NCI-H1105 treated with DMSO at 0.1 percent for 48 hours (cell line): ENCODE data around the gene DUSP16.
"Not testable (repeated sequence)": the region's sequence is repeated elsewhere in the genome, so short reads cannot be mapped to it uniquely, and the experiment has no call there.

Experiments used
- DNase-seq: peaks from one replicate; lab custom pipeline; 2025; lab: John Stamatoyannopoulos, UW

The DUSP16 gene

GRCh38 chr12:12492547-12492946 lies 70.1 kb downstream of the DUSP16 start:
- DNase-seq: no peak

DNA sequence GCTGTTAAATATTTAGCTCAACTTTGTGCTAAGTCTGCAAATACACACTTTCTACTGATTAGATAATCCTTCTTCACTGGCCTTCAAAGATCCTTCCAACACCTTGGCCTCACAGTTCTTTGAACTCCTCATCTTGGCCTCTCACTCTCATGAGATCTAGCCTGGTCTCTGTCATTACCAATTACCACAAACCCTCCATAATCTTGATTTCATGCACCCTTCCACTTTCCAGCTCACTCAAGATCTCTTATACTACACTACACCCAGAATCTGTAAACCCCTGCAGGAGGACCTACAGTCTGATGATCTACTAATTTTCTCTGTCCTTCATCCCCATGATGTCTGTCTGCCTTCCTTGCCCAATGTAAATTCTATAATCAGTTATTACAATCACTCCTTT lies 71.1 kb downstream of the DUSP16 start:
- no peak for DNase-seq

DNA sequence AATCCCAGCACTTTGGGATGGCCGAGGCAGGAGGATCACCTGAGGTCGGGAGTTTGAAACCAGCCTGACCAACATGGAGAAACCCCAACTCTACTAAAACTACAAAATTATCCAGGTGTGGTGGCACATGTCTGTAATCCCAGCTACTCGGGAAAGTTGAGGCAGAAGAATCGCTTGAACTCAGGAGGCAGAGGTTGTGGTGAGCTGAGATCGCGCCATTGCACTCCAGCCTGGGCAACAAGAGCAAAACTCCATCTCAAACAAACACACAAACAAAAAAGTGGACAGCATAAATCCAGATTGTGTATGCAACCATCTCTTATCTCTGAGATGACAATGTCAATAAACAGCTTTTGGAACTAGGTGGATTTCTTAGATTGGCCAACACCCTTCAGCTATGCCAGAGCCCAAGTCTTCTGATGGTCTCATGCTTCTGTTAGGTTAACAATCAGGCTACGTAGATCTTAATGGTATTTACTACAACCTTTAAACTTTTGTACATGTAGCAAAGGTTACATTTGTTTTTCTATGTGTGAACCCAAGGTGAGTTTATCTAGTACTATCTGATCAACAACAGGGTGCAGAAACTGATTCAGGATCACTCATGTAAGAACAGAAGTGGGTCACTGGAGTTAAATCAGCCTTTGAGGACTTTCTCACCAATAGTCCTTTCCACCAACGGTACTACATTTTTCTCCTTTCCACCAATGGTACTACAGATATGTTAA lies 73.7 kb downstream of the DUSP16 start:
- no peak for DNase-seq

- no peak for DNase-seq
Observed at GRCh38 chr12:12488296-12488695, 74.4 kb downstream of the DUSP16 start.

DNA sequence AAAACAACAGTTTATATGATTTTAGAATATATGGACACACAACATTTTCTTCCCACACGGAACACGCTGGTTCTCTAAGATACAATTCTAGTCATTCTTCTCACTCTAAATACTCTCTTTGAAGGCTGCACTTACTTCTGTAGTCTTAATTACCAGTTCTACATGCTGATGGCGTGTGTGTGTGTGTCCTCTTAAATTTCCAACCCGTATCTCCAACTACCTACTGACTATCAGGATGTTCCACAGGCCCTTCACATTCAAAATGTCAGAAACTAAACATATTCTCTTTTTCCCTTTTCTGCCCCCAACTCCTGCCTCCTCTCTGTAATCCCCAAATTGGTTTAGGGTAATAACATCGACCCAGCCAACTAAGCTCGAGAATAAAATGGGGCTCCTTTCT lies 75.2 kb downstream of the DUSP16 start:
- no peak for DNase-seq

GRCh38 chr12:12486661-12487240 lies 75.9 kb downstream of the DUSP16 start:
- DNase-seq: no peak

GRCh38 chr12:12483438-12483837 lies 79.2 kb downstream of the DUSP16 start:
- DNase-seq: no peak

DNA sequence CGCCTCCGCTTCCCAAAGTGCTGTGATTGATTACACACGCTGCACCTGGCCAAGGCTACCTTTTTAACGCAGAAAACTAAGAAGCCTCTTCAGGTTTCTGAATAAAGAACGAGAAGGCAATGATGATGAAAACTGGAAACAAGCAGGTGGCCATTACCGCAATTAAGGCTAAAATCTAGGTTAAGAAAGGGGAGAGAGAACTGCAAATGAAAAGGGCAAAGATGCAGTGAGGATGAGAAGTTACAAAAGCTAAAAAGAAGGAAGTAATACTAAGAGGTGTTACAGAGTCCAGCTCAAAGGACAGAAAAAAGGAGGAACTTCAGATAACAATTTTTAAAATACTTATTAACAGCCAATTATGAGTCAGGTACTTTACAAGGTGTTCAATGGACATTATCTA lies 79.7 kb downstream of the DUSP16 start:
- DNase-seq: no peak

GRCh38 chr12:12482150-12482761 lies 80.4 kb downstream of the DUSP16 start:
- no peak for DNase-seq

DNA sequence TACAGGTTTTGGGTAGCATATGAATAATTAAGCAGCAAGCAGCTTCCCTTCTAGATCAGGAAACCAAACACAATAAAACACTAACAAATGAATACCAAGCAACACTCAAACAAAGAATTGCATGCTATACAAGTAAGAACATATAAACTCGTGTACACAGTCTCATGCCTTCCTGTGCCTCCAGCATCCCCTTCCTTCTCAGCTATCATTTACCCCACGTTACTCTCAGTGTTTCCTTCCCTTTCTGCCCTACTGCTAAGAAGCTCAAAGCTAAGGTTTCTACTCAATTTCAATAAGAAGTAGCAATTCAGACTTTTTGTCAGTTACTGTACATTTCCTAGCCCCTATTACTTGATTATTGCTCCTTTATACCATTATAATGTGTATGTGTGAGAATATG lies 81.0 kb downstream of the DUSP16 start:
- no peak for DNase-seq

- no peak for DNase-seq
Observed at GRCh38 chr12:12480074-12480473, 82.6 kb downstream of the DUSP16 start.

- no peak for DNase-seq
Observed at GRCh38 chr12:12477532-12477890, 85.2 kb downstream of the DUSP16 start.

- no peak for DNase-seq
Observed at GRCh38 chr12:12476857-12477531, 85.7 kb downstream of the DUSP16 start.

GRCh38 chr12:12474931-12475795 lies 87.5 kb downstream of the DUSP16 start:
- no peak for DNase-seq

DNA sequence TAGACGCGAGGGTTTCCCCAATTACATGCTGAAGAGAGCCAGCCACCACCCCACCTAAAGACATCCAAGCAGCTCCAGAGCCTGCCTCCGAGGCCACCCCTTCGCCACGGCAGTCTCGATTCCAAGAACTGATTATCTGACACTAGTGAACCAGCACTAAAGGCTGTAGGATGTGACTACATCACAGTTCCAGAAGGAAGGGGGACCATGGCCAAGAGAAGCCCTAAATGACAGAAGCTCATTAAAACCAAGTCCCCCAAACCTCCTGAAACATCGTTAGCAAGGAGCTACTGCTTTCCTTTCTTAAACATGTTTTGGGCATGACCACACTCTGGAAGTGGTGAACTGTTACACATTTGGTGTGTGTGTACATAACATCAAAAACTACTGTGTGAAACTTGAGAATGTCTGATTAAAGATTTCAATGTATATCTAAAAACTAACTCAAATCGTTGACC lies 88.2 kb downstream of the DUSP16 start:
- DNase-seq: no peak

GRCh38 chr12:12473223-12473622 lies 89.4 kb downstream of the DUSP16 start:
- no peak for DNase-seq

GRCh38 chr12:12471982-12472961 lies 90.4 kb downstream of the DUSP16 start:
- DNase-seq: not testable (repeated sequence)

DNA sequence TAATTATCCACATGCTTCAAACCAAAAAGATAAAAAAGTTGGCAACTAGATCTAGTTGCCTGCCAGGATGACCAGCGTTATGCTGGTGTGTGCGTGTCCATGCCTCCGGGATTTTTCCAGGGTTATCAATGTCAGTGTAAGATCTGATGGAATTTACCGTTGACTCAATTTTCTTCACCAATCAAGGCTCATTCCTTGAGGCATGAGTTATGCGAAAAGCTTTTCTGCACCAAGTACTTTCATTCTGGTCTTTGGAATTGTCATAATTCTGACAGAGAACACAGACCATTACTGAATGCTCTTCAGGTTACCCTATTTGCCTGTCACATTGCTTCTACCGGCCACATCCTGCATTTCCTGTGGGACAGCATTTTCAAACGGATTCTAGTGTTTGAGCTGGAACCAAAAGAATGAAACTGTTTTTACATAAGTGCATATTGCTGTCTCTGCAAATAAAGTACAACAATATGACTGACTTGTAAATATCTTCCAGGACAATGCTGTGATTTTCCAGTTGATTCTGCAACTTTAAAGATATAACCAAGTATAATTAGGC lies 91.8 kb downstream of the DUSP16 start:
- DNase-seq: no peak

DNA sequence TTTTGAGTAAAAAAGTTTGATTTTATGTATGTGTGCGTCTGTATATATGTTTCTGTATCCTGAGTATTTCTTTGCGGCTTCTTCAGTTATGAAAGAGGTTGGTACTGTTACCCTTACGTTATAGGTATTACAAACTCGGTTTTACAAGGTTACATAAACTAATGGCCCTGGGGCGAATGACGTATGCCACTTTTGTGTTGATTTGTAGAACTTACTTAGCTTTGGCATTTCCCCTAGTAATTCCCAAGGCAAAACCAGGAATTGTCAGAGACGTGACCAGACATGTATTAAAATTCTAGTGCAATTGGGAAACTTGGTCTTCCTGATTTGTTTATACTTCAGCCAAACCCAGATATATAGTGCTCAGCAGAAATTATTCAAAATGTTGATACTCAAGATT lies 93.3 kb downstream of the DUSP16 start:
- DNase-seq: no peak

- DNase-seq: no peak
Observed at GRCh38 chr12:12468575-12468974, 94.1 kb downstream of the DUSP16 start.
